Colonic mucosa (tissue), 4 donors: ENCODE results near the gene GAS2L1. TPM values are rescaled to one million over a fixed set of nuclear protein-coding genes. Genes with fewer than 3 reads are reported as not detected.

Experiments used
- DNase-seq: peaks from one replicate; pipeline ENCODE4 v3.0.0-alpha.2; 2020
- H3K27ac ChIP-seq: fragments of 200-600 bp; one replicate; pipeline ENCODE4 v1.8.0; 2021
- H3K27me3 ChIP-seq: fragments of 200-600 bp; one replicate; pipeline ENCODE4 v1.8.0; 2021
- H3K36me3 ChIP-seq: fragments of 200-600 bp; one replicate; pipeline ENCODE4 v1.8.0; 2021
- H3K4me1 ChIP-seq: fragments of 200-600 bp; one replicate; pipeline ENCODE4 v1.8.0; 2021; ENCODE audit warnings: mild to moderate bottlenecking
- H3K4me3 ChIP-seq: fragments of 200-600 bp; one replicate; pipeline ENCODE4 v1.8.0; 2021
- H3K9ac ChIP-seq, 2 donors: one replicate each; pipeline ENCODE4 v1.7.0; 2013; ENCODE audit warnings: control low read depth in 2 of 2, low read depth in 2 of 2, low read length in 2 of 2
- H3K9me3 ChIP-seq: fragments of 200-600 bp; one replicate; pipeline ENCODE4 v1.8.0; 2021
- CTCF ChIP-seq: fragments of 200-600 bp; IDR thresholded peaks from one replicate; pipeline ENCODE4 v1.8.0; 2022; ENCODE audit warnings: antibody characterized with exemption, mild to moderate bottlenecking
- intact Hi-C: fragments of 100-400 bp; cut with DNase I; formaldehyde crosslinking; loops from one replicate; pipeline ENCODE4 v1.14.1; 2022
- total RNA-seq, 2 donors: library from RNA; stranded (reverse); fragmentation: NEBNext Ultra II Directional in 1 of 2; extraction: Animal tissue kit (Norgen Biotek cat#: 25700) in 1 of 2; gene quantifications; one replicate each; pipeline ENCODE4 v1.2.1, GENCODE V29; 2021
- donor health status: healthy.
- donor health status: DM: no; HTN: no; CAD: no.
- donor health status: DM: no; HTN: no; CAD: no.

GAS2L1 gene
- total RNA-seq, 2 donors from 2014 or later = 16.6 to 41.1 TPM

- H3K27ac ChIP-seq = peak overlapping the region; percentile 95
- H3K9me3 ChIP-seq = no peaks in the 10 kb centered on the region
- peak overlapping the region; percentile 95 to 98 for H3K9ac ChIP-seq
- intact Hi-C loops = no loop called here
- H3K4me3 ChIP-seq = peak overlapping the region; percentile 99
- no peaks in the 10 kb centered on the region for H3K27me3 ChIP-seq
- H3K36me3 ChIP-seq = peaks cover 4% of the 10 kb centered on the region
- peak; percentile 30 for DNase-seq
- peaks cover 28% of the 10 kb centered on the region for H3K4me1 ChIP-seq
- TF ChIP-seq CTCF = no peak
Measured at GRCh38 chr22:29269731-29270474, 36.5 kb upstream of the GAS2L1 start.

GRCh38 chr22:29270475-29271271 lies 35.8 kb upstream of the GAS2L1 start:
- Histone ChIP-seq H3K4me1 (peaks cover 28% of the 10 kb centered on the region), H3K9me3 (no peaks in the 10 kb centered on the region), H3K4me3 (peak overlapping the region; percentile 99), H3K27ac (peak overlapping the region; percentile 9), H3K36me3 (no peaks in the 10 kb centered on the region), H3K27me3 (no peaks in the 10 kb centered on the region), H3K9ac (peak overlapping the region in 1 of 2 donors; percentile 95)
- no peak for DNase-seq
- intact Hi-C loops = no loop called here
- TF ChIP-seq CTCF = no peak

- Histone ChIP-seq H3K9ac (no peak overlapping the region), H3K27ac (no peak overlapping the region), H3K27me3 (no peaks in the 10 kb centered on the region), H3K36me3 (no peaks in the 10 kb centered on the region), H3K4me3 (no peak overlapping the region), H3K9me3 (no peaks in the 10 kb centered on the region), H3K4me1 (peaks cover 26% of the 10 kb centered on the region)
- DNase-seq = no peak
- no peak for TF ChIP-seq CTCF
- intact Hi-C loops = no loop called here
Measured at GRCh38 chr22:29272624-29273023, 33.8 kb upstream of the GAS2L1 start.

- Histone ChIP-seq H3K4me1 (peaks cover 24% of the 10 kb centered on the region), H3K36me3 (no peaks in the 10 kb centered on the region), H3K27ac (no peak overlapping the region), H3K4me3 (no peak overlapping the region), H3K9ac (no peak overlapping the region), H3K9me3 (no peaks in the 10 kb centered on the region), H3K27me3 (no peaks in the 10 kb centered on the region)
- no peak for TF ChIP-seq CTCF
- intact Hi-C loops = no loop called here
- DNase-seq = no peak
Measured at GRCh38 chr22:29275167-29275566, 31.3 kb upstream of the GAS2L1 start.

GRCh38 chr22:29275819-29276565 lies 30.5 kb upstream of the GAS2L1 start:
- H3K9ac ChIP-seq = no peak overlapping the region
- intact Hi-C loops = no loop called here
- no peak overlapping the region for H3K4me3 ChIP-seq
- no peak for DNase-seq
- H3K36me3 ChIP-seq = no peaks in the 10 kb centered on the region
- H3K9me3 ChIP-seq = no peaks in the 10 kb centered on the region
- H3K4me1 ChIP-seq = peaks cover 19% of the 10 kb centered on the region
- no peak for TF ChIP-seq CTCF
- peak overlapping the region; percentile 13 for H3K27ac ChIP-seq
- H3K27me3 ChIP-seq = no peaks in the 10 kb centered on the region
